ENCODE data around the gene GTPBP6. TPM values are rescaled to one million over a fixed set of nuclear protein-coding genes. Genes with fewer than 3 reads are reported as not detected.
A peak's percentile ranks its signal among the peaks of the same experiment; 100 is the strongest.
"Not testable (repeated sequence)": the region's sequence is repeated elsewhere in the genome, so short reads cannot be mapped to it uniquely, and the experiment has no call there.

The GTPBP6 gene
- total and polyA plus RNA-seq, 8 donors, result 20.3 to 57.8 (median 32.1) TPM

DNA sequence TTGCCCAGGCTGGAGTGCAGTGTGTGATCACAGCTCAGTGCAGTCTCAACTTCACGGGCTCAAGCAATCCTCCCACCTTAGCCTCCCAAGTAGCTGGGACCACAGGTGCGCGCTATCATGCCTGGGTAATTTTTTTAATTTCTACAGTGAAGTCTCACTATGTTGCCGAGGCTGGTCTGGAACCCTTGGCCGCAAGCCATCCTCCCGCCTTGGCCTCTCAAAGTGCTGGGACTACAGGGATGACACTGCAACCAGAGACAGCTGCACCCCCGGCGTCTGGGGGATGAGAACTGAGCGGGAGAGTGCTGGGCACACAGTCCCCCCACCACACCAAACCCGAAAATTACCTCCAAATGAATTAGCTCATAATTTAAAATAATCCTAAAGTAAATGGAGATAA is 33.1 kb upstream of the GTPBP6 start:
- TF ChIP-seq CTCF (IDR thresholded peaks at IDR 0.05), result no peak
- 95 to 96% methylated on average over 10 of the region's 10 CpGs for WGBS, 2 donors
- no peak for ATAC-seq
- no peaks in the 10 kb centered on the region for H3K36me3 ChIP-seq
- H3K27ac ChIP-seq, result no peak overlapping the region
- peak in 1 of 6 donors; percentile 30 for DNase-seq
- intact Hi-C loops (cut with DNase I), result no loop called here
- no peaks in the 10 kb centered on the region for H3K27me3 ChIP-seq
- no peaks in the 10 kb centered on the region for H3K9me3 ChIP-seq
- no peak overlapping the region for H3K4me3 ChIP-seq
- no peak for FAIRE-seq
- no peaks in the 10 kb centered on the region for H3K4me1 ChIP-seq

DNA sequence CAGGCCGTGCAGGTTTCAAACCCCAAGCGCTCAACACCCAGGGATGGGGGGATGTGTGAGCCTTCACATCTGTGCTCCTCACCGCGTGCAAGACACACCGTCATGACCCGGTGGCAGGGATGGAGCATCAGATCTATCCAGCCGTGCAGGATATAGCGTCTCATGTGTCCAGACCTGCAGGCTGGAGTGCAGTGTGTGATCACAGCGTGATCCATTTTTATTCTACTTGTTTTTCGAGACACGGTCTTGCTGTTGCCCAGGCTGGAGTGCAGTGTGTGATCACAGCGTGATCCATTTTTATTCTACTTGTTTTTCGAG is 32.7 kb upstream of the GTPBP6 start:
- ATAC-seq; H3K9me3 ChIP-seq; FAIRE-seq; H3K27ac ChIP-seq; H3K36me3 ChIP-seq; H3K27me3 ChIP-seq; intact Hi-C loops (cut with DNase I); H3K4me1 ChIP-seq; DNase-seq; H3K4me3 ChIP-seq: not testable (repeated sequence)
- WGBS, 2 donors, result 95 to 96% methylated on average over 11 of the region's 13 CpGs

DNA sequence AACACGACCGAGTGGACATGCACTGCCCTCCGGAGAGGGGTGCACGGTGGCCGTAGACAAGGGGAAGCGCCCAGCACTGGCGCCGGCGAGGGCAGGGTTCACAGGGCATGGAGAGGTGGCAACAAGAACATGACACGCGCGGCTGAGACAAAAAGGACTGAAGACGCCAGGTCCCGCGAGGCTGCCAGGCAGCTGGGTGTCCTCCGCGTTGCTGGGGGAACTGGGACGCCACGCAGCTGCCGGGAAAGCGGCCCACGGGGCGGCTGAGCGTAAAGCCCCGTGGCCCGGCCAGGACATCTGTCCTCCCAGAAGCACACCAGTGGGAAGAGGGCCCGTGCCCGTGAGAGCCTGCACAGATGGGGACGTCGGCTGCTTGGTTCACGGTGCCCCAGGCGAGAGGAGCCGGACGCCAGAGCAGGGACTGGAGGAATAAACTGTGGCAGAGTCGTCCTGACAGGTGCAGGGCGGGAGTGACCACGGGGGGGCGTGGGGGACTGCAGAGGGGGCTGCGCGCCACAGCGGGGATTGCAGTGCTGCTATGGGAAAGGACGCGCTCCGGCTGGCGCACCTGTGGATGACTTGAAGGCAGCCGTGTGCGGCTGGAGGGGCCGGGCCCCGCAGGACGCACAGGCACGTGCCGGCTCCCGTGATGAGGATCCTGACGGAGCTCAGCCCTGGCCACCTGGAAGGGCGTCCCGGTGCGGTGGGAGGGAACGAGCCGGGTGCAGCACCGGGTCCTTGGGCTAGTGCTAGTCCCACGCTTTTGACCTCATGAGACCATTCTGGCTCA is 32.1 kb upstream of the GTPBP6 start:
- FAIRE-seq, result no peak
- WGBS, 2 donors, result 95 to 96% methylated on average over 61 of the region's 61 CpGs
- TF ChIP-seq CTCF (IDR thresholded peaks at IDR 0.05), result no peak
- H3K27me3 ChIP-seq, result no peaks in the 10 kb centered on the region
- H3K27ac ChIP-seq, result no peak overlapping the region
- H3K4me1 ChIP-seq, result no peaks in the 10 kb centered on the region
- no peaks in the 10 kb centered on the region for H3K9me3 ChIP-seq
- intact Hi-C loops (cut with DNase I), result no loop called here
- no peak overlapping the region for H3K4me3 ChIP-seq
- peak in 1 of 6 donors; percentile 52 for DNase-seq
- no peak for ATAC-seq
- H3K36me3 ChIP-seq, result no peaks in the 10 kb centered on the region

- FAIRE-seq, result no peak
- Histone ChIP-seq H3K36me3 (no peaks in the 10 kb centered on the region), H3K9me3 (no peaks in the 10 kb centered on the region), H3K27ac (no peak overlapping the region), H3K27me3 (no peaks in the 10 kb centered on the region), H3K4me3 (no peak overlapping the region), H3K4me1 (no peaks in the 10 kb centered on the region)
- ATAC-seq, result no peak
- peak in 1 of 6 donors; percentile 43 for DNase-seq
- intact Hi-C loops (cut with DNase I), result no loop called here
- no peak for TF ChIP-seq CTCF (IDR thresholded peaks at IDR 0.05)
- 90% methylated on average over 20 of the region's 20 CpGs for WGBS, 2 donors
Measured at GRCh38 chrX:350148-350533, 31.5 kb upstream of the GTPBP6 start.

GRCh38 chrX:349702-350101 is 31.1 kb upstream of the GTPBP6 start:
- WGBS, 2 donors, result 83 to 94% methylated on average over 10 of the region's 10 CpGs
- intact Hi-C loops (cut with DNase I), result no loop called here
- ATAC-seq (no peak), DNase-seq (peak in 1 of 6 donors; percentile 17), FAIRE-seq (no peak)
- Histone ChIP-seq H3K27me3 (no peaks in the 10 kb centered on the region), H3K9me3 (no peaks in the 10 kb centered on the region), H3K27ac (no peak overlapping the region), H3K4me1 (no peaks in the 10 kb centered on the region), H3K36me3 (no peaks in the 10 kb centered on the region), H3K4me3 (no peak overlapping the region)
- TF ChIP-seq CTCF (IDR thresholded peaks at IDR 0.05), result no peak

Data from pancreas (tissue), 10 donors.